Spleen (tissue), 11 donors: Measurements from ENCODE around the gene FZD8. TPM values are rescaled to one million over a fixed set of nuclear protein-coding genes. Genes with fewer than 3 reads are reported as not detected.
A peak's percentile ranks its signal among the peaks of the same experiment; 100 is the strongest.

Source experiments
- DNase-seq: peaks from one replicate; pipeline ENCODE4 v3.0.0-alpha.2; 2020
- H3K27ac ChIP-seq, 8 donors: fragments of 200-600 bp; sonication (generic) in 7 of 8; 1 replicate in 4 of 8; 2 replicates in 4 of 8; pipeline versions ENCODE4 v1.5.0 to v1.8.0; 2016 to 2021; ENCODE audit warnings: inconsistent platforms in 4 of 8, mild to moderate bottlenecking in 4 of 8, moderate library complexity in 1 of 8
- H3K27me3 ChIP-seq, 7 donors: fragments of 200-600 bp; sonication (generic) in 6 of 7; replicated peaks in 1 of 7; 1 replicate in 4 of 7; 2 replicates in 3 of 7; pipeline versions ENCODE4 v1.5.0 to v1.8.0; 2016 to 2021; ENCODE audit warnings: inconsistent platforms in 3 of 7, mild to moderate bottlenecking in 1 of 7
- H3K36me3 ChIP-seq, 6 donors: fragments of 200-600 bp; sonication (generic) in 5 of 6; 1 replicate in 4 of 6; 2 replicates in 2 of 6; pipeline versions ENCODE4 v1.5.0 to v1.8.0; 2016 to 2021; ENCODE audit warnings: inconsistent platforms in 2 of 6
- H3K4me1 ChIP-seq, 6 donors: fragments of 200-600 bp; sonication (generic) in 5 of 6; 1 replicate in 3 of 6; 2 replicates in 3 of 6; pipeline versions ENCODE4 v1.5.0 to v1.8.0; 2016 to 2021; ENCODE audit warnings: inconsistent platforms in 3 of 6
- H3K4me3 ChIP-seq, 8 donors: fragments of 200-600 bp; sonication (generic) in 7 of 8; 1 replicate in 4 of 8; 2 replicates in 4 of 8; pipeline versions ENCODE4 v1.5.0 to v1.8.0; 2016 to 2021; ENCODE audit warnings: inconsistent platforms in 4 of 8, mild to moderate bottlenecking in 4 of 8, moderate library complexity in 2 of 8
- H3K9me3 ChIP-seq, 8 donors: fragments of 200-600 bp; sonication (generic) in 7 of 8; 1 replicate in 4 of 8; 2 replicates in 4 of 8; pipeline versions ENCODE4 v1.5.0 to v1.8.0; 2016 to 2021; ENCODE audit warnings: inconsistent platforms in 4 of 8
- POLR2A ChIP-seq, 3 donors: fragments of 450-650 bp; IDR thresholded peaks; one replicate each; pipeline ENCODE4 v1.5.1; 2017; ENCODE audit warnings: antibody characterized with exemption in 3 of 3, mild to moderate bottlenecking in 1 of 3
- POLR2AphosphoS5 ChIP-seq, 3 donors: sonication (generic); formaldehyde crosslinking; IDR thresholded peaks; one replicate each; pipeline ENCODE4 v1.5.1; 2017; ENCODE audit warnings: antibody characterized with exemption in 3 of 3
- WGBS, 5 donors: extraction: QIAGEN DNeasy Blood & Tissue Kit in 3 of 5; methylation state at CpG; one replicate each; pipeline versions ENCODE4 v1.1.5 to v1.1.7; 2013 to 2018; 5-methylcytosine and 5-hydroxymethylcytosine counted together
- intact Hi-C: fragments of 100-400 bp; cut with DNase I; formaldehyde crosslinking; loops from one replicate; pipeline ENCODE4 v1.15.0; 2023; ENCODE audit warnings: low total_unique reads
- polyA plus RNA-seq, 3 donors: library from polyadenylated mRNA; stranded (reverse); fragments of 200-250 nt; gene quantifications; one replicate each; pipeline ENCODE4 v1.2.1, GENCODE V29; 2013
- total RNA-seq, 7 donors: library from RNA; depleted of rRNA in 3 of 7; stranded (reverse); fragments of >200 nt in 3 of 7; fragmentation: NEBNext Ultra II Directional in 4 of 7; extraction: Animal tissue kit (Norgen Biotek cat#: 25700) in 4 of 7; gene quantifications; one replicate each; pipeline versions ENCODE4 v1.1.0 to v1.2.1, GENCODE V29; 2016 to 2021
- TF ChIP-seq, protein P1 (sequence below), 11 experiments: fragments of 200-600 bp in 7 of 11; fragments of 450-650 bp in 4 of 11; sonication (generic) in 4 of 11; IDR thresholded peaks in 8 of 11; conservative IDR thresholded peaks in 3 of 11; 1 replicate in 7 of 11; 2 replicates in 4 of 11; pipeline versions ENCODE4 v1.4.0 to v1.8.0; 2016 to 2021; ENCODE audit warnings: antibody characterized with exemption in 11 of 11, inconsistent platforms in 4 of 11, mild to moderate bottlenecking in 1 of 11
- donor health status: healthy with polysubstance abuse.
- donor health status: DM: no; HTN: no; CAD: no; lungs with moderate emphysema.
- donor health status: DM: no; HTN: no; CAD: no.
- donor health status: Bipolar disorder and iron deficiency.
- donor health status: healthy.
- donor health status: DM: no; HTN: no; CAD: no.
- donor health status: DM: yes; HTN: yes; CAD: no.

FZD8 gene
- total and polyA plus RNA-seq, 10 donors: 0.93 to 37.6 (median 16.4) TPM

DNA sequence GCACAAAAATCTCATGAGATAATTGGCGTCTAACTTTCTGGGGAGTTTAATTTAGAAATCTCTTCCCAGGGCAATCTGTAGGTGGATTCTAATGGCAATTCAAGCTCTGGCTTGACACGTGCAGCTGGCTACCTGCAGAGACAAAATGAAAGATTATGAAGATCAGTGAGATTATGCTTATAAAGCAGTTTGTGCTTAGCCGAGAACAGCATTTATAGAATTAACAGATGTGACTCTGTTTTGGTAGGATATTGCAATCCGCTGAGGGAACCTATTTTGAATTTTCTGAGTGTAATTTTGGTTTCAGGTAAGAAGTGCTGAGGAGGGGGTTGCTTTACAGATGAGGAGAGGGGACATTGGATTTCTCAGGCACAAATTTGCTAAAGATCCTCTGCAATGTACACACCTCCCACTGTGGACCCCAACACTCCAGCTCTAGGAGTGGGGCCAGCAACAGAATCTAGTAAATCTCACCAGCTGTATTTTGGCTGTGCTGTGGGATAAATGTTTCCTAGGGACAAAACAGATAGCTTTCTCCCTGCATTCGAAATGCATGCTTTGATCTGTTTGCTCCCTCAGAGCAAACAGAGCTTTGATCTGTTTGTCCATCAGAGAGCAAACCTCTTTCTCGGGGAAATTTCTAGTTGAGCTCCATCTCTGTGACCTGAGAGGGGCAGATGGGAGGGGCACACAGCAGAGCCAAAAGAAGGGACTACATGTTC, 29.6 kb downstream of the FZD8 start:
- no peak for DNase-seq
- Histone ChIP-seq H3K4me3 (no peak overlapping the region), H3K9me3 (peaks cover 0 to 12% (median 0%) of the 10 kb centered on the region in 8 donors), H3K4me1 (peaks cover 0 to 9% (median 9%) of the 10 kb centered on the region in 6 donors), H3K36me3 (no peaks in the 10 kb centered on the region), H3K27ac (no peak overlapping the region), H3K27me3 (peaks cover 7 to 68% (median 13%) of the 10 kb centered on the region in 7 donors)
- WGBS, 5 donors: 60 to 84% (median 75%) methylated on average over 6 of the region's 6 CpGs
- intact Hi-C loops: no loop called here
- no peak for TF ChIP-seq POLR2AphosphoS5 (IDR thresholded peaks at IDR 0.05)
- no peak for TF ChIP-seq POLR2A (IDR thresholded peaks at IDR 0.05)
- TF ChIP-seq, protein P1, sequence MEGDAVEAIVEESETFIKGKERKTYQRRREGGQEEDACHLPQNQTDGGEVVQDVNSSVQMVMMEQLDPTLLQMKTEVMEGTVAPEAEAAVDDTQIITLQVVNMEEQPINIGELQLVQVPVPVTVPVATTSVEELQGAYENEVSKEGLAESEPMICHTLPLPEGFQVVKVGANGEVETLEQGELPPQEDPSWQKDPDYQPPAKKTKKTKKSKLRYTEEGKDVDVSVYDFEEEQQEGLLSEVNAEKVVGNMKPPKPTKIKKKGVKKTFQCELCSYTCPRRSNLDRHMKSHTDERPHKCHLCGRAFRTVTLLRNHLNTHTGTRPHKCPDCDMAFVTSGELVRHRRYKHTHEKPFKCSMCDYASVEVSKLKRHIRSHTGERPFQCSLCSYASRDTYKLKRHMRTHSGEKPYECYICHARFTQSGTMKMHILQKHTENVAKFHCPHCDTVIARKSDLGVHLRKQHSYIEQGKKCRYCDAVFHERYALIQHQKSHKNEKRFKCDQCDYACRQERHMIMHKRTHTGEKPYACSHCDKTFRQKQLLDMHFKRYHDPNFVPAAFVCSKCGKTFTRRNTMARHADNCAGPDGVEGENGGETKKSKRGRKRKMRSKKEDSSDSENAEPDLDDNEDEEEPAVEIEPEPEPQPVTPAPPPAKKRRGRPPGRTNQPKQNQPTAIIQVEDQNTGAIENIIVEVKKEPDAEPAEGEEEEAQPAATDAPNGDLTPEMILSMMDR (IDR thresholded peaks at IDR 0.05 in 8 of 11, conservative IDR thresholded peaks at IDR 0.05 in 3 of 11): no peak

DNA sequence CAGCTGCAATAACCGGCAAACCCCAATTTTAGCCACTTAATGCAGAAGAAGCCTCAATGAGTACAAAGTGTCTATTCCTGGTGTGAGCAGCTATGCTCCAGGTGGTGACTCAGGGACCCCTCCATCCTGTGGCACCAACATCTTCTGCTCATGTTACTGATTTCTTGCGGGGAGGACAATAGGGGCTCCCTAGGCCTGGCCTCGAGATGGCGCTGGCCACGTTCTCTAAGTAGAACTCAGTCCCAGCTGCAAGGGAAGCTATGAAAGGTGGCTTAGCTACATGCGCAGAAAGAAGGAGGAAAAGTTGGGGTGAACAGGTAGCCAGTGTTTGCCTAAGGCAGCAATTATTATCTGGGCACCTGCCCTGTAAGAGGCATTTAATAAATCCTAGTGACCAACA, 30.3 kb downstream of the FZD8 start:
- Histone ChIP-seq H3K4me1 (peaks cover 0 to 13% (median 10%) of the 10 kb centered on the region in 6 donors), H3K4me3 (no peak overlapping the region), H3K27me3 (peaks cover 7 to 75% (median 15%) of the 10 kb centered on the region in 7 donors), H3K27ac (no peak overlapping the region), H3K36me3 (no peaks in the 10 kb centered on the region), H3K9me3 (peaks cover 0 to 12% (median 0%) of the 10 kb centered on the region in 8 donors)
- intact Hi-C loops: no loop called here
- WGBS, 5 donors: 79 to 88% (median 80%) methylated on average over 6 of the region's 6 CpGs
- TF ChIP-seq POLR2AphosphoS5 (IDR thresholded peaks at IDR 0.05): no peak
- no peak for TF ChIP-seq POLR2A (IDR thresholded peaks at IDR 0.05)
- TF ChIP-seq, protein P1 (IDR thresholded peaks at IDR 0.05 in 8 of 11, conservative IDR thresholded peaks at IDR 0.05 in 3 of 11): no peak
- DNase-seq: no peak

DNA sequence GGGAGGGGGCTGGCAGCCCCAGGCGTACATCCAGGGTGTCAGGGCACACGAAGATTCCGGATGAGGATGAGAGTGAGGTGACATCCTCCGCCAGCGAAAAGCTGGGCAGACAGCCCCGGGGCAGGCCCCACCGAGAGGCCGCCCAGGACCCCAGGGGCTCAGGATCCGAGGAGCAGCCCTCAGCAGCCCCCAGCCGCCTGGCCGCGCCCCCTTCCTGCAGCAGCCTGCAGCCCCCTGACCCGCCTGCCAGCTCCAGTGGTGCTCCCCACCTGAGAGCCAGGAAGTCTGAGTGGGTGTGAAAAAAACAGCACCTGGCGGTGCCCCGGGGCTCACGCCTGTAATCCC, 33.8 kb downstream of the FZD8 start:
- H3K27ac ChIP-seq: no peak overlapping the region
- no peak for DNase-seq
- H3K27me3 ChIP-seq: peaks cover 7 to 81% (median 15%) of the 10 kb centered on the region in 7 donors
- H3K9me3 ChIP-seq: peaks cover 0 to 12% (median 0%) of the 10 kb centered on the region in 8 donors
- H3K4me3 ChIP-seq: peak overlapping the region in 7 of 8 donors; percentile 22 to 68 (median 35)
- peaks cover 0 to 13% (median 10%) of the 10 kb centered on the region in 6 donors for H3K4me1 ChIP-seq
- no peak for TF ChIP-seq POLR2A (IDR thresholded peaks at IDR 0.05)
- no peak for TF ChIP-seq POLR2AphosphoS5 (IDR thresholded peaks at IDR 0.05)
- TF ChIP-seq, protein P1 (IDR thresholded peaks at IDR 0.05 in 8 of 11, conservative IDR thresholded peaks at IDR 0.05 in 3 of 11): no peak
- intact Hi-C loops: no loop called here
- no peaks in the 10 kb centered on the region for H3K36me3 ChIP-seq
- WGBS, 5 donors: 63 to 84% (median 67%) methylated on average over 6 to 16 of the region's 16 CpGs

DNA sequence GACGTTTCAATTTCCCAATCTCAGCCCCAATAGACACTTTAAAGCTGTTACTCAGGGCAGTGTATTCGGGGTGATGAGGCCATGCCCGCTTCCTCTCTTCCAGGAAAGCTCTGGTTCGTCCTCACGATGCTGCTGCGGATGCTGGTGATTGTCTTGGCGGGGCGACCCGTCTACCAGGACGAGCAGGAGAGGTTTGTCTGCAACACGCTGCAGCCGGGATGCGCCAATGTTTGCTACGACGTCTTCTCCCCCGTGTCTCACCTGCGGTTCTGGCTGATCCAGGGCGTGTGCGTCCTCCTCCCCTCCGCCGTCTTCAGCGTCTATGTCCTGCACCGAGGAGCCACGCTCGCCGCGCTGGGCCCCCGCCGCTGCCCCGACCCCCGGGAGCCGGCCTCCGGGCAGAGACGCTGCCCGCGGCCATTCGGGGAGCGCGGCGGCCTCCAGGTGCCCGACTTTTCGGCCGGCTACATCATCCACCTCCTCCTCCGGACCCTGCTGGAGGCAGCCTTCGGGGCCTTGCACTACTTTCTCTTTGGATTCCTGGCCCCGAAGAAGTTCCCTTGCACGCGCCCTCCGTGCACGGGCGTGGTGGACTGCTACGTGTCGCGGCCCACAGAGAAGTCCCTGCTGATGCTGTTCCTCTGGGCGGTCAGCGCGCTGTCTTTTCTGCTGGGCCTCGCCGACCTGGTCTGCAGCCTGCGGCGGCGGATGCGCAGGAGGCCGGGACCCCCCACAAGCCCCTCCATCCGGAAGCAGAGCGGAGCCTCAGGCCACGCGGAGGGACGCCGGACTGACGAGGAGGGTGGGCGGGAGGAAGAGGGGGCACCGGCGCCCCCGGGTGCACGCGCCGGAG, 34.4 kb downstream of the FZD8 start:
- Histone ChIP-seq H3K36me3 (no peaks in the 10 kb centered on the region), H3K27me3 (peaks cover 7 to 75% (median 15%) of the 10 kb centered on the region in 7 donors), H3K27ac (no peak overlapping the region), H3K4me1 (peaks cover 0 to 13% (median 10%) of the 10 kb centered on the region in 6 donors), H3K4me3 (peak overlapping the region; percentile 22 to 68 (median 34)), H3K9me3 (peaks cover 0 to 12% (median 0%) of the 10 kb centered on the region in 8 donors)
- WGBS, 5 donors: 9 to 20% (median 13%) methylated on average over 67 to 78 of the region's 78 CpGs
- DNase-seq: no peak
- TF ChIP-seq, protein P1 (IDR thresholded peaks at IDR 0.05 in 8 of 11, conservative IDR thresholded peaks at IDR 0.05 in 3 of 11): no peak
- TF ChIP-seq POLR2AphosphoS5 (IDR thresholded peaks at IDR 0.05): no peak
- no peak for TF ChIP-seq POLR2A (IDR thresholded peaks at IDR 0.05)
- intact Hi-C loops: no loop called here
